SHP77 treated with DMSO at 0.1 percent for 48 hours (cell line): ENCODE results near the gene MICA.
"Not testable (repeated sequence)": the region's sequence is repeated elsewhere in the genome, so short reads cannot be mapped to it uniquely, and the experiment has no call there.

Experiments
- DNase-seq: peaks from one replicate; lab custom pipeline; 2025; lab: John Stamatoyannopoulos, UW

Gene MICA

DNA sequence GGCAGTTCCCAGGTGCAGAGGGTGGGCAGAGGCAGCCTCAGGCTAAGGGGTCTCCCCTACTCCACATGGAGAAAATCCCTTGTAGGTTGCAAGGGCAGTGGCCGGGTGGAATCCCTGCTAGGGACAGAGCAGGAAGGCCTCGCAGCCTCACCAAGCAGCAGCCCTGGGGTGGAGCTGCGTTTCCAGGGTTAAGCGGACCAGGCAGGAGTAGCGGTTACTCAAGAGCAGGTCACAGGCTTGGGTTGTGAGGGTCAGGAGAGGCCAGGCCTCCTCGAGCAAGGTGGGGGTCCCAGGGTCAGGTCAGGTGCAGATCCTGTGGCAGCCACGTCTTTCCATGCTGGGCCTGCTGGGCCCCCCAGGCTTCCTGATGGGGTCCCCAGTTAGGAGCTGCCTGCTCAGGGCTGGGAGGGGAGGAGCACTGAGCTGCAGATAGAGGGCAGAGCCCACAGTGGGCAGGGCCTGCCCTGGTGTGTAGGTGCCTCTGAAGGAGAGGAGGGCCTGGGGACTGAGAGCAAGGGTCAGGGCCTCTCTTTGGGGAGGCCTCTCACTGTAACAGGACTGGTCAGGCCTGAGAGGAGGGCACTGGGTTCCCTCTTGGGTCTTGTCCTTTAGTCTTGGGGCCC is 10.9 kb downstream of the MICA start:
- not testable (repeated sequence) for DNase-seq

- DNase-seq: no peak
Measured at GRCh38 chr6:31414771-31415265, 11.4 kb downstream of the MICA start.

DNA sequence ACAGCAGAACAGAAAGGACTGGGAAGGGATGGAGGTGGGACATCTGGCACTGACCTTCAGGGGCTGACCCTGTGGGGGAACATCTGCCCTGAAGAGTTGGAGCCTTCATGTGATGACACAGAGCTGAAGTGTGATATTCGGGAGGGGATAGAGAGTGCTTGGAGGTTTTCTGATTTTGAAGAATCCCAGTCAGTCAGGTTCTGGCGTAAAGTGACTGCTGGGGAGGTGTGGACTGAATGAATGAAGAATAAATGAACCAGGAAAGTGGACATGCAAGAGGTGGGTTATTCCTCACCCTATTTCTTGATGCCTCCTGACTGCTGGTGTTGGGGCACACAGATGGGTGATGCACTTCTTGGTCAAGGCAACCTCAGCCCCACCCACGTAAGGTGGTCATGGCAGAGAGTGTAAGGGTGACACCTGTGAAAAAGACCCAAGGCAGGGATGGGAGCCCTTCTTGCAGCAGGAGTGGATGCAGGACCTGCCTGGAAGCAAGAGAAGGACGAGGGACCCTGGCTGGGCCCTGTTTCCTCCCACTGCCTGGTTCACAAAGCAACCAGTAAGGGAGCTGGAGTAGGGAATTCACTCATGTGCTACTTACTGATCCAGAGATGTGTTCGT is 13.1 kb downstream of the MICA start:
- DNase-seq: no peak

DNA sequence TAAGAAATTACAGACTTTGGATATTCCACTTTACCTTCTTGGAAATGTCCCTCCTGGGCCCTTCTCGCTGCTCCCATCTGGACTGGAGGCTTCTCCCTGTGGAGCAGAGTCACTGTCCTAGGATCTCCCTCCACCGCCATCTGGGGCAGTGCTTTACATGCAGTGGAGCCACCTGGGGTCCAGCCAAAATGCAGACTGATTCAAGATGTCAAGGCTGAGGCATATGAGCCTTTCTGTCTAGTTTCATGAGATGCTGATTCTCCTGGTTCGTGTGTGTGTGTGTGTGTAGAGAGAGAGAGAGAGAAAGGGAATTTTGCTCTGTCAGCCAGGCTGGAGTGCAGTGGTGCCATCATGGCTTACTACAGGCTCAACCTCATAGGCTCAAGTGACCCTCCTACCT is 14.9 kb downstream of the MICA start:
- DNase-seq: no peak

- DNase-seq: no peak
Measured at GRCh38 chr6:31419842-31420241, 16.4 kb downstream of the MICA start.

DNA sequence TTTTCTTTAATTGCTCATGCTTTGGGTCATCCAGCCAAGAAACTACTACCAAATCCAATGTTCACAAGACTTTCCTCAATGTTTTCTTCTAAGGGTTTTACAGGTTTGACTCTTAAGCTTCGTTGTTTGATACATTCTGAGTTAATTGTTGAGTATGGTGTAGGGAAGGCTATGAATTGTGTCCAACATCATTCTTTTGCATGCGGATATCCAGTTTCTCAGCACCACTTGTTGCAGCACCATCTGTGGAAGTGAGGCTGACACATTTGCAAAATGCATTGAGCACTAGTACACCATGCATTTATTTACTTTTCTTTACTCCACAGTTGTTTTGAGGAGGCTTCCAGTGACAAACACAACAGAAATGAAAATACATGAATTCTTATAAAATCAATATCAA is 17.2 kb downstream of the MICA start:
- no peak for DNase-seq

DNA sequence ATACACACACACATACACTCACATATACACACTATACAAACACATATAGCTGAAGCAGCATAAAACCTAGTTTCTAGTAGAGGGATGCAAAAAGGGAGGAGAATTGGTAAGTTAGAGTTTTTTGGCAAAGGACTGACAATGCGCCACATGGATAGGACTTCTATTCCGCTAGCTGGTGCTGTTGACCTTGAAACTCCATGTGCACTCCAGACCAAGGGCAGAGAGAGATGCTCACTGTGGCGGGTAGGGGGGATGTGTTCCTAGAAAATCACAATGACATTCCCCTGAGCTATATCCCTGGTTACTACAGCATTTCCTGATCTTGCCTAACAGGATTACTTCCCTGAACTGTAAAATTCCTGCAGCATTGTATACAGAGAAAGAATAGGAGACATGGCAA is 19.2 kb downstream of the MICA start:
- DNase-seq: no peak

- DNase-seq: no peak
Measured at GRCh38 chr6:31423550-31423949, 20.2 kb downstream of the MICA start.

DNA sequence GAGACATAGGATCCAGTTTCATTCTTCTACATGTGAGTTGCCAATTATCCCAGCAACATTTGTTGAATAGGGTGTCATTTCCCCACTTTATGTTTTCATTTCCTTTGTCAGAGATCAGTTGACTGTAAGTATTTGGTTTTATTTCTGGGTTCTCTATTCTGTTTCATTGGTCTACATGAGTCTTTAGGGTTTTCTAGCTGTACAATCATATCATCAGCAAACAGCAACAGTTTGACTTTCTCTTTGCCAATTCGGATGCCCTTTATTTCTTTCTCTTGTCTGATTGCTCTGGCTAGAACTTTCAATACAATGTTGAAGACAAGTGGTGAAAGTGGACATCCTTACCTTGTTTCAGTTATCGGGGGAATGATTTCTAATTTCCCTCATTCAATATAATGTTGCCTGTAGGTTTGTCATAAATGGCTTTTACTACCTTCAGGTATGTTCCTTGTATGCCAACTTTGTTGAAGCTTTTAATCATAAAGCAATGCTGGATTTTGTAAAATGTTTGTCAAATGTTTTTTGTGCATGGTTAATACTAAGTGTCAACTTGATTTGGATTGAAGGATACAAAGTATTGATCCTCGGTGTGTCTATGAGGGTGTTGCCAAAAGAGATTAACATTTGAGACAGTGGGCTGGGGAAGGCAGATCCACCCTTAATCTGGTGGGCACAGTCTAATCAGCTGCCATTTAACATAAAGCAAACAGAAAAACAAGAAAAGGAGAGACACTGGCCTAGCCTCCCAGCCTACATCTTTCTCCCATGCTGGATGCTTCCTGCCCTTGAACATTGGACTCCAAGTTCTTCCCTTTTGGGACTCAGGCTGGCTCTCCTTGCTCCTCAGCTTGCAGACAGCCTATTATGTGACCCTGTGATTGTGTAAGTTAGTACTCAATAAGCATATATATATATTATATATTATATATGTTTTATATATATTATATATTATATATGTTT is 23.3 kb downstream of the MICA start:
- DNase-seq: no peak

DNA sequence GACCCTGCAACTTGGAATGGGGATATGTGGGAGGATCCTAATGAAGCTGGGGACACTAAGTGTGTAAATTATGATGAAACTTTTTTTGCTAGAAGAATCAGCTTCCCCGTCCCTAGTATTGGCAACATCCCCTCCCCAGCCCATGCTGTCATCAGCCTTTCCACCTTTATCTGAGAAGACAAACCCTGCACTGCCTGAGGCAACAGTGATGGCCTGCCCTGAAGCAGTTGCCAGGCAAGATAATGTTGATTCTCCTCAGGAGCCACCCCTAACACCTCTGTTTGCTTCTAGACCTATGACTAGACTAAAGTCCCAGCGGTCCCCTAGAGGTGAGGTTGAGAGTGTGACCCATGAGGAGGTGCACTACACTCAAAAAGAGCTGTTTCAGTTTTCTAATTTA is 27.1 kb downstream of the MICA start:
- no peak for DNase-seq

DNA sequence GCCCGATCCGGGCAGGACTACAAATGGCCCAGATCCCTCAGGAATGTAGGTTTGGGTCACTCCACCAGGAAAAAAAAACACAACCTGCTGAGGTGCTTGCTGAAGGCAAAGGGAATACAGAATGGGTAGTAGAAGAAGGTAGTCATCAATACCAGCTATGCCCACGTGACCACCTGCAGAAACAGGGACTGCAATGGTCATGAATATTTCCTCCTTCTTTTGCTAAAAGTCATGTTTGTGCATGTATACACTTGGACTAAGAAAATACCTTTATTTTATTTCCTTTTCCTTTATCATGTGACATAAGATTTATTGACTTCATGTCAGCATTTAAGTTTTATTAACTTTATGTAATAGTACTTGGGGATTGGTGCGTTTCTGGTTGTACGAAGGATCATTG is 31.7 kb downstream of the MICA start:
- not testable (repeated sequence) for DNase-seq

GRCh38 chr6:31438222-31438621 is 34.8 kb downstream of the MICA start:
- no peak for DNase-seq

DNA sequence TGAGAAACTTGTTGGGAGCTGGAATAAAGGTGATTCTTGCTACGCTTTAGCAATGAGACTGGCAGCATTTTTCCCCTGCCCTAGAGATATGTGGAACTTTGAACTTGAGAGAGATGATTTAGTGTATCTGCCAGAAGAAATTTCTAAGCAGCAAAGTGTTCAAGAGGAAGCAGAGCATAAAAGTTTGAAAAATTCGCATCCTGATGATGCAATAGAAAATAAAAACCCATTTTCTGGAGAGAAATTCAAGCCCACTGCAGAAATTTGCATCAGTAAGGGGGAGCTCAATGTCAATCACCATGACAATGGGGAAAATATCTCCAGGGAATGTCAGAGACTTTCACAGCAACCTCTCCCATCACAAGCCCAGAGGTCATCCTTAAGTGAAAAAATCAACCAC is 35.3 kb downstream of the MICA start:
- DNase-seq: no peak

DNA sequence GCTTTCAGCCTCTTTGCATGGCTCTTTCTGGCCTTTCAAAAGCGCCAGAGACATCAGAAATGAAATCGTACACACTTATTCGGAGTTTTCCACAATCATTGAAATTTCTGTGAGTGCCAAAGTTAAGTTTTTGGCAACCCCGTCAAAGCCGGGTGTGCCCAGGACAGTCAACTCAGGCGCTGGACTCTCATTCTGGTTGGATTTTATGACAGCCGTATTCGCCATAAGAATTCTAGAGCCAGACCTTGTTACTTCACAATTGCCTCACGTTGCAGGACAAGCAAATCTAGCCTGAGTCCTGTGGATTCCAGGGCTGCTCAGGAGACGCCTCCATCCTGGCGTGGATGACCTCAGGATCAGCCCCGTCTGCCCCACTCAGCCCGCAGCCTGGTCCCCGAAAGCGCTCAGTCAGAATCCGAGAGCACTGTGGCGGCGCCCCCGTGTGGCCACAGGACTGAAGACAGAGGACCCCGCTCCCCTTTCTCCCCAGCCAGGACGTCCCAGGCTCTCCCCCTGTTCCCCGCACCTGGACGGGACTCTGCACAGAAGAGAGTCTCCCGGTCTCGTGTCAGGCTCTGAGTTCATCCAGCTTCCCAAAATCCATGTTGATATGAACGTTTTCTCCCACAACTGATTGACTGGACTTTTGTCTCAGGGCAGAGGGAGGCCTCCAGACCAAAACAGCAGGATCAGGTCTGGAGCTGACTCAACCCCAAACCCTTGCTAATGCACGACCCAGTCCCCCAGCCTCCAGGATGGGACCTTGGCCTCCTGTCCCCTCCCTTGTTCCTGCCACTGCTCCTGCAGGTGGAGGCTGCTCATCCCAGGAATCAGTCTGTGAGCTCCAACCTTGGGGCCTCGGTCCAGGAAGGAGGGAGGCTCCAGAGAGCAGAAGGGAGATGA is 38.2 kb downstream of the MICA start:
- no peak for DNase-seq

DNA sequence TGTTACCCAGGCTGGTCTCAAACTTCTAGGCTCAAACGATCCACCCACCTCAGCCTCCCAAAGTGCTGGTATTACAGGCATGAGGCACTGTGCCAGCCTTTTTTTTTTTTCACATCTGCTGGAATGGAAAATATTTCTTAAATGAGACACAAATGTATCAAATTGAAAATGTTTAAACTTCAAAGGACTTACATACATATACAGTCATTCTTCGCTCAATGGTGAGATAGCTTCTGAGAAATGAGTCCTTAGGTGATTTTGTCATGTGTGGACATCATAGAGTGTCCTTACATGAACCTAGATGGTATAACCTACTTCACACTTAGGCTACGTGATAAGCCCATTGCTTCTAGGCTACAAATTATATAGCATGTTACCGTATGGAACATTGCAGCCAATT is 43.1 kb downstream of the MICA start:
- DNase-seq: no peak

DNA sequence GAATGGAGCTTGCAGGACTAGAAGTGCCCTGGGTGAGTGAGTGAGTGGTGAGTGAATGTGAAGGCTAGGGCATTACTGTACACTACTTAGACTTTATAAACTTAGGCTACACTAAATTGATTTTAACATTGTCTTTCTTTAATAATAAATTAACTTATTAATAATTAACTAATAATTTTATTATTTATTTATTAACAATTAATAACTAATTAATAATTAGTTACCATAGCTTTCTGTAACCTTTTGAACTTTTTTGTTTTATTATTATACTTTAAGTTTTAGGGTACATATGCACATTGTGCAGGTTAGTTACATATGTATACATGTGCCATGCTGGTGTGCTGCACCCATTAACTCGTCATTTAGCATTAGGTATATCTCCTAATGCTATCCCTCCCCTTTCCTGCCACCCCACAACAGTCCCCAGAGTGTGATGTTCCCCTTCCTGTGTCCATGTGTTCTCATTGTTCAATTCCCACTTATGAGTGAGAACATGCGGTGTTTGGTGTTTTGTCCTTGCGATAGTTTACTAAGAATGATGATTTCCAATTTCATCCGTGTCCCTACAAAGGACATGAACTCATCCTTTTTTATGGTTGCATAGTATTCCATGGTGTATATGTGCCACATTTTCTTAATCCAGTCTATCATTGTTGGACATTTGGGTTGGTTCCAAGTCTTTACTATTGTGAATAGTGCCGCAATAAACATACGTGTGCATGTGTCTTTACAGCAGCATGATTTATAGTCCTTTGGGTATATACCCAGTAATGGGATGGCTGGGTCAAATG is 43.8 kb downstream of the MICA start:
- not testable (repeated sequence) for DNase-seq

DNA sequence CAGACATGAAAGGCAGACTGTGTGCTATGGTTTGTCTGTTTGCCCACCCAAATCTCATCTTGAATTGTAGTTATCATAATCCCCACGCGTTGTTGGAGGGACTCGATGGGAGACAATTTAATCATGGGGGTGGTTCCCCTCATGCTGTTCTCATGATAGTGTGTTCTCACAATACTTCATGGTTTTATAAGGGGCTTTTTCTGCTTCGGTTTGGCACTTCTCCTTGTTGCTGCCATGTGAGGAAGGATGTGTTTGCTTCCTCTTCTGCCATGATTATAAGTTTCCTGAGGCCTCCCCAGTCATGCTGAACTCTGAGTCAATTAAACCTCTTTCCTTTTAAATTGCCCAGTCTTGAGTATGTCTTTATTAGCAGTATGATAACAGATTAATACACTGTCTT is 47.4 kb downstream of the MICA start:
- DNase-seq: no peak

- no peak for DNase-seq
Measured at GRCh38 chr6:31452859-31453258, 49.5 kb downstream of the MICA start.

GRCh38 chr6:31453259-31453658 is 49.9 kb downstream of the MICA start:
- DNase-seq: no peak

GRCh38 chr6:31459864-31460263 is 56.5 kb downstream of the MICA start:
- not testable (repeated sequence) for DNase-seq
